Testis (tissue), 3 donors: ENCODE results near the gene SYNGR4. TPM values are rescaled to one million over a fixed set of nuclear protein-coding genes. Genes with fewer than 3 reads are reported as not detected.
A peak's percentile ranks its signal among the peaks of the same experiment; 100 is the strongest.
"Not testable (repeated sequence)": the region's sequence is repeated elsewhere in the genome, so short reads cannot be mapped to it uniquely, and the experiment has no call there.

Source experiments
- DNase-seq: peaks from one replicate; pipeline ENCODE4 v3.0.0-alpha.2; 2019
- H3K27ac ChIP-seq, 2 donors: fragments of 200-600 bp; sonication (generic); one replicate each; pipeline ENCODE4 v1.5.1; 2019
- H3K27me3 ChIP-seq: fragments of 200-600 bp; sonication (generic); one replicate; pipeline ENCODE4 v1.5.1; 2019
- H3K36me3 ChIP-seq: fragments of 200-600 bp; sonication (generic); one replicate; pipeline ENCODE4 v1.5.1; 2017; ENCODE audit warnings: low read depth; ENCODE audit errors: missing control alignments
- H3K4me1 ChIP-seq: fragments of 200-600 bp; sonication (generic); one replicate; pipeline ENCODE4 v1.5.1; 2019
- H3K4me3 ChIP-seq, 2 donors: fragments of 200-600 bp; sonication (generic); one replicate each; pipeline ENCODE4 v1.5.1; 2017 to 2019
- H3K9me3 ChIP-seq: fragments of 200-600 bp; sonication (generic); one replicate; pipeline ENCODE4 v1.5.1; 2017
- CTCF ChIP-seq, 3 experiments: fragments of 450-650 bp in 2 of 3; fragments of 200-600 bp in 1 of 3; sonication (generic) in 1 of 3; IDR thresholded peaks; one replicate each; pipeline ENCODE4 v1.5.1; 2016 to 2019; ENCODE audit warnings: antibody characterized with exemption in 3 of 3, mild to moderate bottlenecking in 2 of 3, moderate library complexity in 1 of 3
- POLR2A ChIP-seq: fragments of 450-650 bp; IDR thresholded peaks from one replicate; pipeline ENCODE4 v1.6.1; 2017; ENCODE audit warnings: antibody characterized with exemption, mild to moderate bottlenecking, moderate library complexity
- WGBS, 2 donors: methylation state at CpG; one replicate each; pipeline ENCODE4 v1.1.5; 2018; 5-methylcytosine and 5-hydroxymethylcytosine counted together
- intact Hi-C: fragments of 100-400 bp; cut with DNase I; formaldehyde crosslinking; loops from one replicate; pipeline ENCODE4 v1.15.1; 2023; ENCODE audit warnings: low total_unique reads
- polyA plus RNA-seq: library from polyadenylated mRNA; stranded (reverse); fragments of 350-450 nt; fragmentation: Illumina TruSeq; extraction: RNeasy Lipid Tissue Mini Kit (QIAGEN cat#74804); gene quantifications from one replicate; pipeline ENCODE4 v1.2.3, GENCODE V29; 2014; ENCODE audit warnings: low read depth, low replicate concordance; ENCODE audit not compliant: insufficient read depth
- total RNA-seq, 2 donors: library from RNA; depleted of rRNA; stranded (reverse); fragments of >200 nt; gene quantifications; one replicate each; pipeline ENCODE4 v1.2.3, GENCODE V29; 2016

SYNGR4 gene
- total and polyA plus RNA-seq, 3 donors from 2014 or later, result 21.8 to 112 (median 26.1) TPM

GRCh38 chr19:48391100-48392005 is 27.2 kb downstream of the SYNGR4 start, which contains the start of gene KDELR1:
TSS of gene KDELR1 (minus strand) at chr19:48391551. CDS start at chr19:48391358, 193 bp downstream.
- Histone ChIP-seq H3K9me3 (no peaks in the 10 kb centered on the region), H3K27me3 (no peaks in the 10 kb centered on the region), H3K4me3 (peak within 1 kb of the TSS; percentile 81 to 95), H3K4me1 (peaks cover 22% of the 10 kb centered on the region), H3K36me3 (no peaks in the 10 kb centered on the region), H3K27ac (peak within 1 kb of the TSS; percentile 83 to 97)
- TF ChIP-seq POLR2A (no peak), CTCF (IDR thresholded peaks at IDR 0.05) (peak; percentile 53 to 88 (median 87))
- intact Hi-C loops, result no loop called here
- 4 to 6% methylated on average over 18 to 36 of the region's 42 CpGs for WGBS, 2 donors
- DNase-seq, result peak; percentile 87

GRCh38 chr19:48392006-48392344 is 27.8 kb downstream of the SYNGR4 start:
- H3K4me3 ChIP-seq, H3K27me3 ChIP-seq, intact Hi-C loops, H3K9me3 ChIP-seq, H3K27ac ChIP-seq, DNase-seq, H3K36me3 ChIP-seq: not testable (repeated sequence)
- peaks cover 22% of the 10 kb centered on the region for H3K4me1 ChIP-seq
- 17 to 67% methylated on average over 1 of the region's 1 CpG for WGBS, 2 donors

GRCh38 chr19:48392860-48393558 is 28.8 kb downstream of the SYNGR4 start:
- Histone ChIP-seq H3K4me1 (peaks cover 22% of the 10 kb centered on the region), H3K36me3 (no peaks in the 10 kb centered on the region), H3K27me3 (no peaks in the 10 kb centered on the region), H3K4me3 (no peak overlapping the region), H3K27ac (peak overlapping the region in 1 of 2 donors; percentile 14), H3K9me3 (no peaks in the 10 kb centered on the region)
- no peak for TF ChIP-seq POLR2A
- TF ChIP-seq CTCF (IDR thresholded peaks at IDR 0.05), result no peak
- no peak for DNase-seq
- intact Hi-C loops, result no loop called here
- 83 to 94% methylated on average over 8 to 15 of the region's 15 CpGs for WGBS, 2 donors

GRCh38 chr19:48393559-48394330 is 29.6 kb downstream of the SYNGR4 start, which contains the start of gene GRIN2D:
TSS of gene GRIN2D (plus strand) at chr19:48393668. CDS start at chr19:48398393, 4,725 bp downstream.
- intact Hi-C loops, result no loop called here
- Histone ChIP-seq H3K4me1 (peaks cover 22% of the 10 kb centered on the region), H3K4me3 (peak within 1 kb of the TSS in 1 of 2 donors; percentile 13), H3K27ac (peak within 1 kb of the TSS; percentile 14 to 24), H3K27me3 (no peaks in the 10 kb centered on the region), H3K36me3 (no peaks in the 10 kb centered on the region), H3K9me3 (no peaks in the 10 kb centered on the region)
- peak; percentile 33 for DNase-seq
- WGBS, 2 donors, result 24 to 40% methylated on average over 2 to 38 of the region's 40 CpGs
- TF ChIP-seq POLR2A (no peak), CTCF (IDR thresholded peaks at IDR 0.05) (no peak)
